Smooth muscle cell (in vitro differentiated cells): ENCODE measurements around the gene PLSCR2. TPM values are rescaled to one million over a fixed set of nuclear protein-coding genes. Genes with fewer than 3 reads are reported as not detected.

Source experiments
- DNase-seq: peaks from one replicate; lab custom pipeline; 2025; ENCODE audit not compliant: unreplicated experiment; lab: John Stamatoyannopoulos, UW
- H2AFZ ChIP-seq: fragments of 200-600 bp; sonication (generic); 2 replicates; pipeline ENCODE4 v1.6.0; 2016; ENCODE audit warnings: antibody characterized with exemption, low read depth, mild to moderate bottlenecking
- H3F3A ChIP-seq: fragments of 200-600 bp; sonication (generic); 2 replicates; pipeline ENCODE4 v1.6.0; 2017; ENCODE audit warnings: antibody characterized with exemption, low read depth
- H3K27ac ChIP-seq: fragments of 200-600 bp; sonication (generic); 2 replicates; pipeline ENCODE4 v1.5.1; 2016; ENCODE audit warnings: low read depth, mild to moderate bottlenecking
- H3K27me3 ChIP-seq: fragments of 200-600 bp; sonication (generic); 2 replicates; pipeline ENCODE4 v1.6.1; 2016; ENCODE audit warnings: low read depth, mild to moderate bottlenecking
- H3K36me3 ChIP-seq: fragments of 200-600 bp; sonication (generic); 2 replicates; pipeline ENCODE4 v1.5.1; 2016; ENCODE audit warnings: low read depth
- H3K4me1 ChIP-seq: fragments of 200-600 bp; sonication (generic); 2 replicates; pipeline ENCODE4 v1.5.1; 2016; ENCODE audit warnings: low read depth
- H3K4me2 ChIP-seq: fragments of 200-600 bp; sonication (generic); 2 replicates; pipeline ENCODE4 v1.6.0; 2016; ENCODE audit warnings: mild to moderate bottlenecking
- H3K4me3 ChIP-seq: fragments of 200-600 bp; sonication (generic); 2 replicates; pipeline ENCODE4 v1.5.1; 2016; ENCODE audit warnings: mild to moderate bottlenecking
- H3K79me2 ChIP-seq: fragments of 200-600 bp; sonication (generic); 2 replicates; pipeline ENCODE4 v1.6.0; 2016; ENCODE audit warnings: low read depth, mild to moderate bottlenecking
- H3K9ac ChIP-seq: fragments of 200-600 bp; sonication (generic); 2 replicates; pipeline ENCODE4 v1.6.0; 2016; ENCODE audit warnings: low read depth
- H3K9me3 ChIP-seq: fragments of 200-600 bp; sonication (generic); replicated peaks from 2 replicates; pipeline ENCODE4 v1.5.1; 2016; ENCODE audit warnings: low read depth
- H4K20me1 ChIP-seq: fragments of 200-600 bp; sonication (generic); 2 replicates; pipeline ENCODE4 v1.6.0; 2016; ENCODE audit warnings: low read depth
- WGBS: methylation state at CpG from one replicate; pipeline ENCODE4 v1.1.7; 2016; ENCODE audit warnings: low lambda C conversion rate; 5-methylcytosine and 5-hydroxymethylcytosine counted together
- polyA plus RNA-seq: library from polyadenylated mRNA; unstranded; fragments of >200 nt; fragmentation: Nextera tagmentation; extraction: Ambion mirVana; gene quantifications from 2 replicates; pipeline ENCODE4 v1.2.1, GENCODE V29; 2016
- total RNA-seq: library from RNA; depleted of rRNA; stranded (reverse); fragments of >200 nt; gene quantifications from 2 replicates; pipeline ENCODE4 v1.2.3, GENCODE V29; 2014
- TF ChIP-seq, protein P1 (sequence below): fragments of 200-600 bp; sonication (generic); IDR thresholded peaks from 2 replicates; pipeline ENCODE4 v1.5.1; 2017; ENCODE audit warnings: borderline replicate concordance, mild to moderate bottlenecking, antibody characterized with exemption; ENCODE audit not compliant: insufficient read depth, poor library complexity, severe bottlenecking

The PLSCR2 gene
- total and polyA plus RNA-seq, 2 experiments from 2014 or later = 0.58 TPM; not detected in 1

DNA sequence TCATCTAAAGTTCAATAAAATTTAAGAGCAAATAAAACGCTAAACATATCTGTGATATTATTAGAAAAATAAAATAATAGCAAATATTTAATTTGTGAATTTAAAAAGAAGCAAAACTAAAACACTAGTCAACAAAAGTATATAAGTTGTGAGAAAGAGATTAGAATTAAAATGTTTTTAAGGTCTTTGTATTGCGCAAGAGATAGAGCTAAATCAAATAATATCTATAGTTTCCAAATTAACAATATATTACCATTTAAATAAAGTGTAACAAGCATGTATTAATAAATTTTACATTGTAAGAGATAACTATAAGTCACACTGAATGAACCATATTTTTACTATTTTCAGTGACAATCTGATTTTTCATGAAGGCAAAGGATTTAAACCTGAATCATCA, 74.2 kb downstream of the PLSCR2 start:
- H3K9me3 ChIP-seq = no peaks in the 10 kb centered on the region
- H2AFZ ChIP-seq = no peak overlapping the region
- no peak overlapping the region for H3K4me2 ChIP-seq
- H3K79me2 ChIP-seq = no peaks in the 10 kb centered on the region
- no peaks in the 10 kb centered on the region for H3F3A ChIP-seq
- no peaks in the 10 kb centered on the region for H4K20me1 ChIP-seq
- TF ChIP-seq, protein P1, sequence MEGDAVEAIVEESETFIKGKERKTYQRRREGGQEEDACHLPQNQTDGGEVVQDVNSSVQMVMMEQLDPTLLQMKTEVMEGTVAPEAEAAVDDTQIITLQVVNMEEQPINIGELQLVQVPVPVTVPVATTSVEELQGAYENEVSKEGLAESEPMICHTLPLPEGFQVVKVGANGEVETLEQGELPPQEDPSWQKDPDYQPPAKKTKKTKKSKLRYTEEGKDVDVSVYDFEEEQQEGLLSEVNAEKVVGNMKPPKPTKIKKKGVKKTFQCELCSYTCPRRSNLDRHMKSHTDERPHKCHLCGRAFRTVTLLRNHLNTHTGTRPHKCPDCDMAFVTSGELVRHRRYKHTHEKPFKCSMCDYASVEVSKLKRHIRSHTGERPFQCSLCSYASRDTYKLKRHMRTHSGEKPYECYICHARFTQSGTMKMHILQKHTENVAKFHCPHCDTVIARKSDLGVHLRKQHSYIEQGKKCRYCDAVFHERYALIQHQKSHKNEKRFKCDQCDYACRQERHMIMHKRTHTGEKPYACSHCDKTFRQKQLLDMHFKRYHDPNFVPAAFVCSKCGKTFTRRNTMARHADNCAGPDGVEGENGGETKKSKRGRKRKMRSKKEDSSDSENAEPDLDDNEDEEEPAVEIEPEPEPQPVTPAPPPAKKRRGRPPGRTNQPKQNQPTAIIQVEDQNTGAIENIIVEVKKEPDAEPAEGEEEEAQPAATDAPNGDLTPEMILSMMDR = no peak
- no peak overlapping the region for H3K9ac ChIP-seq
- H3K4me1 ChIP-seq = no peaks in the 10 kb centered on the region
- no peaks in the 10 kb centered on the region for H3K27me3 ChIP-seq
- no peaks in the 10 kb centered on the region for H3K36me3 ChIP-seq
- no peak for DNase-seq
- no peak overlapping the region for H3K4me3 ChIP-seq
- WGBS = 96% methylated on average over 2 of the region's 2 CpGs
- H3K27ac ChIP-seq = no peak overlapping the region

DNA sequence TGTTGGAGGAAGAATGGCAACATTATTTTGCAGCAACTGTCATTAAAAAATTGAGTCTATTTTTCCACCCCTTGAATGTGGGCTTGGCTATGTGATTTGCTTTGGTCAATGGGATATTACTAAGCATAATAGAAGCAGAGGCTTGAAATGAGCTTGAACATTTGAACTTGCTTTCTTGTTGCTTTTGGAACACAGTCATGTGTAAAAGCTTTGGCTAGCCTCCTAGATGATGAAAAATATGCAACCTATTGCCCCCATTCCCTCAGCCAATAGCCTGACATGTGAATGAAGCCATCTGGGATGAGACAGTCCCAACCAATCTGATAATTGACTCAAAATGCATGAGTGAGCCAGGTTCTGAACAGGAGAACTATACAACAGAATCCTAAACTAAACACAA, 78.4 kb downstream of the PLSCR2 start:
- TF ChIP-seq, protein P1 = no peak
- no peak overlapping the region for H3K27ac ChIP-seq

DNA sequence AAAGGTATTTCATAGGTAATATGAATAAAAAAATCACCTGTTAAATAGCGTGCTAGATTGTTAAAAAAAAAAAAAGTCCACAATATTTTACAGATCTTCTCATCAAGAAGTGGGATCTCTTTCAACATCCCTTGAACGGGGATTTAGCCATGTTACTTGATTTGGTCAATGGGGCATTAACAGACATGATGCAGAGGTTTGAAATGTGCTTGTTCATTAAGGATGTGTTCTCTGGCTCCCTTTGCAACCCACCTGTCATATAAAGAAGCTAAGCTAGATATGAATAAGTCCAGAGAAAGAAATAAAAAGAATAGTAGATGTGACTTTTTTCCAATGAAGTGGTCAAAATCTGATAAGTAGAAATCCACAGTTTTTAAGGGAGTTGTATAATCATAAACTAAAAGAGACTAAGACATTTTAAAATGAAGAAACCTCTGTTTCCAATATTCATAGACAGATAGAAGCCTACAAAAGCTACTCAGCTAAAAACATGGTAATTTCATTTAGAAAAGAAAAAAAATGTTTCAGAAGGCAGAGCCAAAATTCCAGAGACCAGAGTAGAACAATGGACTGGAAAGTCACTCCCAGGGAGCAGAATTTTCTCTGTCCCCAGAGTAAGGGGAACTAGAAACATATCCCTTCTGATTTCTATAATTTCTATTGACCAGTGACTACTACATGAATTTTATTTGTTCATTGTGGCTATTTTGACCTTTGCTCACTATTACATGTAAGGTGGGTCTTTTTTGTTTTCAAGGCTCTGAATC, 79.2 kb downstream of the PLSCR2 start:
- DNase-seq = no peak
- Histone ChIP-seq H3K79me2 (no peaks in the 10 kb centered on the region), H3K4me1 (no peaks in the 10 kb centered on the region), H3F3A (no peaks in the 10 kb centered on the region), H3K27ac (no peak overlapping the region), H3K9me3 (no peaks in the 10 kb centered on the region), H3K4me3 (no peak overlapping the region), H2AFZ (no peak overlapping the region), H4K20me1 (no peaks in the 10 kb centered on the region), H3K9ac (no peak overlapping the region), H3K27me3 (no peaks in the 10 kb centered on the region), H3K36me3 (no peaks in the 10 kb centered on the region), H3K4me2 (no peak overlapping the region)
- TF ChIP-seq, protein P1 = no peak
- WGBS = 50% methylated on average over 2 of the region's 2 CpGs

More for the DNA sequence above, 78.4 kb downstream of the PLSCR2 start:
- H3K36me3 ChIP-seq = no peaks in the 10 kb centered on the region
- H3K4me3 ChIP-seq = no peak overlapping the region
- DNase-seq = no peak
- H4K20me1 ChIP-seq = no peaks in the 10 kb centered on the region
- H3K4me2 ChIP-seq = no peak overlapping the region
- H3K27me3 ChIP-seq = no peaks in the 10 kb centered on the region
- H3K4me1 ChIP-seq = no peaks in the 10 kb centered on the region
- no peak overlapping the region for H3K9ac ChIP-seq
- H3K9me3 ChIP-seq = no peaks in the 10 kb centered on the region
- H3K79me2 ChIP-seq = no peaks in the 10 kb centered on the region
- H2AFZ ChIP-seq = no peak overlapping the region
- H3F3A ChIP-seq = no peaks in the 10 kb centered on the region

DNA sequence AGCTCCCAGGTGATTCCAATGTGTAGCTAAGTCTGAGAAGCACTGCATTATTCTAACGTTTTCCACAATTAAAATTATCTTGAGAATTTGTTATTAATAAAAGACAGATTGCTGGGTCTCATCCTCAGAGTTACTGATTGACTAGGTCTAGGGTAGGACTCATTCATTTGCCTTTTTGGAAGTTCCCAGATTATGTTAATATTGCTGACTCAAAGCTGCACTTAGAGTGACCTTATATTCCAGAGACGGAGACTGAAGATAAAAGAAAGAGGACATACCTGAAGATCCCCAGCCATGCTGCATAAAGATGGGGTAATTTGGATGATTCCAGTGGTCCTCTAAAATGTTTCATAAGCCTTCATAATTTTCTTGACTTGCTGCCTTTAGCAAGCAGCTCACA, 81.8 kb downstream of the PLSCR2 start:
- Histone ChIP-seq H3K4me1 (no peaks in the 10 kb centered on the region), H3K9ac (no peak overlapping the region)
- 83% methylated on average over 2 of the region's 2 CpGs for WGBS

More for the DNA sequence above, 81.8 kb downstream of the PLSCR2 start:
- Histone ChIP-seq H3F3A (no peaks in the 10 kb centered on the region), H3K9me3 (no peaks in the 10 kb centered on the region), H3K27me3 (no peaks in the 10 kb centered on the region), H3K4me2 (no peak overlapping the region), H3K79me2 (no peaks in the 10 kb centered on the region), H3K36me3 (no peaks in the 10 kb centered on the region), H3K27ac (no peak overlapping the region), H2AFZ (no peak overlapping the region), H4K20me1 (no peaks in the 10 kb centered on the region), H3K4me3 (no peak overlapping the region)
- DNase-seq = no peak
- TF ChIP-seq, protein P1 = no peak
